Neural progenitor cell (in vitro differentiated cells): ENCODE measurements around the gene CREB5. TPM values are rescaled to one million over a fixed set of nuclear protein-coding genes. Genes with fewer than 3 reads are reported as not detected.

Source experiments
- DNase-seq: peaks from one replicate; pipeline ENCODE4 v3.0.0-alpha.2; 2016; ENCODE audit warnings: low spot score
- H2AFZ ChIP-seq: fragments of 200-600 bp; sonication (generic); replicated peaks from 2 replicates; pipeline ENCODE4 v1.6.1; 2016; ENCODE audit warnings: antibody characterized with exemption
- H3F3A ChIP-seq: fragments of 200-600 bp; sonication (generic); 2 replicates; pipeline ENCODE4 v1.6.1; 2016; ENCODE audit warnings: antibody characterized with exemption, low read depth
- H3K27ac ChIP-seq: fragments of 200-600 bp; sonication (generic); 2 replicates; pipeline ENCODE4 v1.5.1; 2016; ENCODE audit warnings: mild to moderate bottlenecking
- H3K27me3 ChIP-seq: fragments of 200-600 bp; sonication (generic); 2 replicates; pipeline ENCODE4 v1.6.1; 2016; ENCODE audit warnings: mild to moderate bottlenecking, moderate library complexity
- H3K36me3 ChIP-seq: fragments of 200-600 bp; sonication (generic); 2 replicates; pipeline ENCODE4 v1.5.1; 2016
- H3K4me1 ChIP-seq: fragments of 200-600 bp; sonication (generic); 2 replicates; pipeline ENCODE4 v1.6.1; 2016; ENCODE audit warnings: mixed run types
- H3K4me2 ChIP-seq: fragments of 200-600 bp; sonication (generic); 2 replicates; pipeline ENCODE4 v1.6.1; 2016
- H3K4me3 ChIP-seq: fragments of 200-600 bp; sonication (generic); 2 replicates; pipeline ENCODE4 v1.5.1; 2016
- H3K79me2 ChIP-seq: fragments of 200-600 bp; sonication (generic); 2 replicates; pipeline ENCODE4 v1.6.1; 2016; ENCODE audit warnings: low read depth
- H3K9ac ChIP-seq: fragments of 200-600 bp; sonication (generic); 2 replicates; pipeline ENCODE4 v1.6.1; 2016
- H3K9me3 ChIP-seq: fragments of 200-600 bp; sonication (generic); 2 replicates; pipeline ENCODE4 v1.5.1; 2016; ENCODE audit warnings: low read depth
- H4K20me1 ChIP-seq: fragments of 200-600 bp; sonication (generic); 2 replicates; pipeline ENCODE4 v1.6.1; 2016; ENCODE audit warnings: low read depth
- H3K27ac Mint-ChIP-seq: 3 replicates; pipeline ENCODE4 v1.8.0; 2021; ENCODE audit warnings: mixed read lengths
- H3K27me3 Mint-ChIP-seq: 2 replicates; pipeline ENCODE4 v1.8.0; 2022; ENCODE audit warnings: low read depth, mild to moderate bottlenecking, inconsistent platforms, moderate library complexity, mixed read lengths; ENCODE audit not compliant: insufficient read depth
- H3K36me3 Mint-ChIP-seq: 3 replicates; pipeline ENCODE4 v1.8.0; 2021; ENCODE audit warnings: mixed read lengths
- H3K4me1 Mint-ChIP-seq: 3 replicates; pipeline ENCODE4 v1.8.0; 2021; ENCODE audit warnings: mixed read lengths
- H3K4me3 Mint-ChIP-seq: 3 replicates; pipeline ENCODE4 v1.8.0; 2021; ENCODE audit warnings: mild to moderate bottlenecking, moderate library complexity, mixed read lengths
- H3K9me3 Mint-ChIP-seq: 3 replicates; pipeline ENCODE4 v1.8.0; 2020; ENCODE audit warnings: mixed read lengths
- EZH2 ChIP-seq: fragments of 200-600 bp; sonication (generic); IDR thresholded peaks from 2 replicates; pipeline ENCODE4 v1.6.1; 2017; ENCODE audit warnings: antibody characterized with exemption, mild to moderate bottlenecking, moderate library complexity
- EZH2phosphoT487 ChIP-seq: fragments of 200-600 bp; sonication (generic); IDR thresholded peaks from 2 replicates; pipeline ENCODE4 v1.6.1; 2017; ENCODE audit warnings: antibody characterized with exemption
- total RNA-seq: library from RNA; depleted of rRNA; stranded (reverse); fragments of >200 nt; gene quantifications from 2 replicates; pipeline ENCODE4 v1.2.3, GENCODE V29; 2015; ENCODE audit warnings: low replicate concordance
- TF ChIP-seq, protein P1 (sequence below): fragments of 200-600 bp; sonication (generic); IDR thresholded peaks from 2 replicates; pipeline ENCODE4 v1.5.1; 2017; ENCODE audit warnings: antibody characterized with exemption, mild to moderate bottlenecking

Gene CREB5
- total RNA-seq, 1 donor from 2014 or later = 1.2 TPM

DNA sequence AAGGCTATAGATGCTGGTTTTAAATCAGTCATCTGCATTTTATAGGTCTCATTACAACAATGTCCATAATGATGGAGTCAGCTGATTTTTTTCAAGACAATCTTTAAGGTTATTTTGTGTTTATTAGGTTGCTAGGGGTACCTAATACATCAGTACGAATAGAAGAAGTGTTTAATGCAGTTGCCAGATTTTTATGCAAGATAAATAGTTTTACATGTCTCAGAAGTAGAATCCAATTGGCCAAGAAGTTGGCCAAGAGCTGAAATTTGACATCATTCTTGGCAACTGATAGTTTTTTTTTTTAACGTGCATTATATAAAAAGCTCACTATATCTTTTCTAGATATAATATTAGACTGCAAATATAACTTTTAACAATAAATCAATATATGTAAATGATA, 337.3 kb downstream of the CREB5 start:
- H3K27ac Mint-ChIP-seq = no peak overlapping the region
- H3F3A ChIP-seq = peaks cover 19% of the 10 kb centered on the region

DNA sequence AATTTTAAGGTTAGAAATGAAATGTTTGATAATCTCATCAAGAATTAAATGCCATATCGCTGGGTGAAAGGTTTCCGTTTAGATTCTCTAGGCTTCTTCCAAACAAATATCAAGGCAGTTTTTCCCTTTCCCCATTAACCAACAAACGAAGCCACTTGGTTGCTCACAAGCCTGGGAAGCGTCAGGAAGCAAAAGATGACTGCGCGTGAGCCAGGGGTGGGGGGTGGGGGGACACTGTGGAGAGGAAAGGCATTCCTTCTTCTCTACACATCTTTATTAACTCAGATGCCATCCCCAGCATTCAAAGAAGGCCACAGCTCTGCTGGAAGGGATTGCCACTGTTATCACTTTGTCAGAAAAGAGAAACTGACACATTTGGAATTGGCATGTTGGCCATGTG, 338.7 kb downstream of the CREB5 start:
- H3K9ac ChIP-seq = no peak overlapping the region
- TF ChIP-seq, protein P1, sequence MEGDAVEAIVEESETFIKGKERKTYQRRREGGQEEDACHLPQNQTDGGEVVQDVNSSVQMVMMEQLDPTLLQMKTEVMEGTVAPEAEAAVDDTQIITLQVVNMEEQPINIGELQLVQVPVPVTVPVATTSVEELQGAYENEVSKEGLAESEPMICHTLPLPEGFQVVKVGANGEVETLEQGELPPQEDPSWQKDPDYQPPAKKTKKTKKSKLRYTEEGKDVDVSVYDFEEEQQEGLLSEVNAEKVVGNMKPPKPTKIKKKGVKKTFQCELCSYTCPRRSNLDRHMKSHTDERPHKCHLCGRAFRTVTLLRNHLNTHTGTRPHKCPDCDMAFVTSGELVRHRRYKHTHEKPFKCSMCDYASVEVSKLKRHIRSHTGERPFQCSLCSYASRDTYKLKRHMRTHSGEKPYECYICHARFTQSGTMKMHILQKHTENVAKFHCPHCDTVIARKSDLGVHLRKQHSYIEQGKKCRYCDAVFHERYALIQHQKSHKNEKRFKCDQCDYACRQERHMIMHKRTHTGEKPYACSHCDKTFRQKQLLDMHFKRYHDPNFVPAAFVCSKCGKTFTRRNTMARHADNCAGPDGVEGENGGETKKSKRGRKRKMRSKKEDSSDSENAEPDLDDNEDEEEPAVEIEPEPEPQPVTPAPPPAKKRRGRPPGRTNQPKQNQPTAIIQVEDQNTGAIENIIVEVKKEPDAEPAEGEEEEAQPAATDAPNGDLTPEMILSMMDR = no peak
- no peak for TF ChIP-seq EZH2phosphoT487
- TF ChIP-seq EZH2 = no peak

More for the DNA sequence above, 337.3 kb downstream of the CREB5 start:
- no peak overlapping the region for H3K4me3 Mint-ChIP-seq
- H3K79me2 ChIP-seq = no peaks in the 10 kb centered on the region
- H3K36me3 Mint-ChIP-seq = no peaks in the 10 kb centered on the region
- H3K4me1 ChIP-seq = peaks cover 56% of the 10 kb centered on the region
- TF ChIP-seq, protein P1 = no peak
- TF ChIP-seq EZH2phosphoT487 = no peak
- no peak for TF ChIP-seq EZH2
- no peaks in the 10 kb centered on the region for H3K9me3 ChIP-seq
- no peaks in the 10 kb centered on the region for H4K20me1 ChIP-seq
- no peaks in the 10 kb centered on the region for H3K27me3 ChIP-seq
- H3K4me3 ChIP-seq = no peak overlapping the region
- no peak overlapping the region for H3K4me2 ChIP-seq
- H2AFZ ChIP-seq = no peak overlapping the region
- H3K9me3 Mint-ChIP-seq = no peaks in the 10 kb centered on the region
- H3K9ac ChIP-seq = no peak overlapping the region
- peaks cover 43% of the 10 kb centered on the region for H3K4me1 Mint-ChIP-seq
- H3K36me3 ChIP-seq = no peaks in the 10 kb centered on the region
- no peak overlapping the region for H3K27ac ChIP-seq
- no peak for DNase-seq
- H3K27me3 Mint-ChIP-seq = no peaks in the 10 kb centered on the region

DNA sequence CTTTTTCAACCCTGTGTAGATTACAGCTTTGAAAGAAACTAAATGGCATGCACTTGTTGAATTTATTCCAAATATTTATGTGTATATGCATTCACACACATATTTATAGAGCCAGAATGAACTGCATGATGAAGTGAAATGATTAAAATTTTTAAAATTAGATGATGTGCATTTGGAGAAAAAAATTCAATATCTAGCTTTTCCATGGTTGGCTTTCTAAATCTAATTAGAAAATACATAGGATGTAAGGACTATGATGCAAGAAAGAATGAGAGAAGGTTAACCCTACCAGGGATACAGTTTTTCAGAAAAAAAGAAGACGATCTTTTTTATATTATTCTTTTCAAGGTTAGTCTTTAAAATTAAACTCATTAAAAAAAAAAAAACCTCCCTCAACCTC, 341.3 kb downstream of the CREB5 start:
- H3K27me3 Mint-ChIP-seq = no peaks in the 10 kb centered on the region
- Histone ChIP-seq H3K27ac (no peak overlapping the region), H4K20me1 (no peaks in the 10 kb centered on the region)

More for the DNA sequence above, 338.7 kb downstream of the CREB5 start:
- no peaks in the 10 kb centered on the region for H3K36me3 Mint-ChIP-seq
- no peak overlapping the region for H3K4me3 ChIP-seq
- peak overlapping the region; percentile 51 for H2AFZ ChIP-seq
- no peak overlapping the region for H3K4me2 ChIP-seq
- H3K27ac Mint-ChIP-seq = no peak overlapping the region
- no peaks in the 10 kb centered on the region for H3K9me3 Mint-ChIP-seq
- peaks cover 51% of the 10 kb centered on the region for H3K4me1 ChIP-seq
- DNase-seq = peak; percentile 17
- no peaks in the 10 kb centered on the region for H4K20me1 ChIP-seq
- H3K4me1 Mint-ChIP-seq = peaks cover 40% of the 10 kb centered on the region
- no peak overlapping the region for H3K27ac ChIP-seq
- no peaks in the 10 kb centered on the region for H3K27me3 Mint-ChIP-seq
- H3K79me2 ChIP-seq = no peaks in the 10 kb centered on the region
- no peaks in the 10 kb centered on the region for H3K27me3 ChIP-seq
- H3F3A ChIP-seq = peaks cover 18% of the 10 kb centered on the region
- H3K9me3 ChIP-seq = no peaks in the 10 kb centered on the region
- H3K4me3 Mint-ChIP-seq = no peak overlapping the region
- H3K36me3 ChIP-seq = no peaks in the 10 kb centered on the region

More for the DNA sequence above, 341.3 kb downstream of the CREB5 start:
- H3K36me3 ChIP-seq = no peaks in the 10 kb centered on the region
- H3K9me3 ChIP-seq = no peaks in the 10 kb centered on the region
- no peaks in the 10 kb centered on the region for H3K27me3 ChIP-seq
- H3K4me1 ChIP-seq = peaks cover 24% of the 10 kb centered on the region
- DNase-seq = no peak
- no peak overlapping the region for H3K4me3 ChIP-seq
- Mint-ChIP-seq H3K9me3 (no peaks in the 10 kb centered on the region), H3K36me3 (no peaks in the 10 kb centered on the region), H3K4me3 (no peak overlapping the region), H3K4me1 (peaks cover 20% of the 10 kb centered on the region), H3K27ac (no peak overlapping the region)
- no peak overlapping the region for H3K4me2 ChIP-seq
- H3K79me2 ChIP-seq = no peaks in the 10 kb centered on the region
- H3F3A ChIP-seq = no peaks in the 10 kb centered on the region
- no peak overlapping the region for H3K9ac ChIP-seq
- H2AFZ ChIP-seq = peak overlapping the region; percentile 98
- TF ChIP-seq, protein P1 = no peak
- no peak for TF ChIP-seq EZH2
- TF ChIP-seq EZH2phosphoT487 = no peak
